Measurements from ENCODE around the gene NCKAP5. TPM values are rescaled to one million over a fixed set of nuclear protein-coding genes. Genes with fewer than 3 reads are reported as not detected.

NCKAP5 gene
- total RNA-seq, 1 donor from 2014 or later: 0.55 TPM

DNA sequence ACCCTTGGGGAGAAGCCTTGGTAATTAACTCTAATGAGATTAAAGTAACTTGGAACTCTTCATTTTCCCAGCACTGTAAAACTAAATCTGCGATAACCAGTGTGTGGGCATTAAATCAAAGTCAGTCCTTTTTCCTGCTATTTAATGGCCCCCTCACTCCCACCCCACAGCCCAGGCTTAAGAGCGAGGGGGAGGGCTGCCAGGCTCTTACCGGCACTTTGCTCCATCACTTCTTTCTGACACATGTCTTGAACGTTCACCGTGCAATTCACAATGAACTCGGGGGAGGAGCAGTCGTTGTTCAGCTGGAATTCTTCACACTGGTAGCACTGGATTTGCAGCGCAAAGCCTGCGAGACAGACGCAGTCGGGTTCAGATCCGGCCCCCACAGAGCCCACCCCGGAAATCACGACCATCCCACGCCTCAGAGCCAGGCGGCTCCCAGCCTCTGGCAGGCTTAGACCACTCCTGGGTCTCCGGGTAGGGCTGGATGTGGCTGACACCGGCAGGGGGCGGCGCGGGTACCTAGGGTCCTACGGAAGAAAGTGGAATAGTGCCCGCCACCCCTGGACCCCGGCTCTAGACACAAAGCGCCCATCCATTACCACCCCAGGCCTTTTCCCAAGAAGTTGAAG, 900.0 kb downstream of the NCKAP5 start:
- peak; percentile 22 for DNase-seq (ENCODE audit: low read depth)

GRCh38 chr2:132667706-132668105, 900.6 kb downstream of the NCKAP5 start:
- DNase-seq (ENCODE audit: low read depth): no peak

DNA sequence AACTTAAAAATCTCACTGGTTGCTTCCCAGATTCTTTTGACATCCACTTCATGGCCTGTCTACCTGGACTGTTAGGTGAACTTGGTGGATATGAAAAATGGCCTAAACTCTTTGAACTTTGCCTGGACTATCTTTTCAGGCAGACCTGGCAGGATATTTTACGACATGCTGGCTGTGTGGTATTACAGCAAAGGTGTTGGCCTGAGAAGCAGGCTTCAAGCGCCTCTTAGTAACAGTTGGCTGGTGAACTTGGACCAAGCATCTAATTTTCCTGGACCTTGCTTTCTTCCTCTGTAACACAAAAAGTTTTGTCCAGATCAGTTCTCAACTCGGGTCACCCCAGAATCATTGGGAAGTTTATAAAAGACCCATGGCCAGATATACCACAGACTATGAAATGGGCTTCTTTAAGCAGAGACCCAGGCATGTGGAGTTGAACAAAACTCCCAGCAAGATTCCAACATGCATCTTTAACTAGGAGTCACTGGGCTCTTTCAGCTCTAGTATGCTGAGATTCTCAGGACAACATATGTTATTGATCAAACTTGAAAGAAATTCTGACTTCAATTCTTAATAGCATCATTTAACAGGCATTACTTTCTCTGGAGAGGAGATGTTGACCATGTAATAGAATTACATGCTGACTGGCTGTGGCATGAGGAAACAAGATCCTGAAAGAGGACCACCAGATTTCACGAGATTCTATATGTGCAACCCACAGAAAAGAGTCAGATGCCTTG, 902.7 kb downstream of the NCKAP5 start:
- DNase-seq (ENCODE audit: low read depth): no peak

DNA sequence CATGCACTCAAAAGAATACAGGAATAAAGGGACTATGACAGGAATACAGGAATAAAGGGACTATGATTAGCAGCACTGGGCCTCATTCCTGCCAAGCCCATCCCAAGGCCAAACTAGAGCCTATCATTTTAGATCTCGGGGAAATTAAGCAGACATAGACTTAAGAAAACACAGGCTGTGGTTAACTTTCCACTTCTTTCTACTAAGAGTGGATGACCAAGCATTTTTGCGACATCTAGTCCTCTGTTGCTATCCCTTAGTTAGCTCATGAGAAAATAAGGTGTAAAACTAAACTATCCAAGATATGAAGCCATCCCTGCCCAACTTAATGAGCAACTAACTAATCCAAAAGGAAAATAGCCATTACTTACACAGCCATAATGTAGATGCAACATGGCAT, 904.2 kb downstream of the NCKAP5 start:
- no peak for DNase-seq (ENCODE audit: low read depth)

DNA sequence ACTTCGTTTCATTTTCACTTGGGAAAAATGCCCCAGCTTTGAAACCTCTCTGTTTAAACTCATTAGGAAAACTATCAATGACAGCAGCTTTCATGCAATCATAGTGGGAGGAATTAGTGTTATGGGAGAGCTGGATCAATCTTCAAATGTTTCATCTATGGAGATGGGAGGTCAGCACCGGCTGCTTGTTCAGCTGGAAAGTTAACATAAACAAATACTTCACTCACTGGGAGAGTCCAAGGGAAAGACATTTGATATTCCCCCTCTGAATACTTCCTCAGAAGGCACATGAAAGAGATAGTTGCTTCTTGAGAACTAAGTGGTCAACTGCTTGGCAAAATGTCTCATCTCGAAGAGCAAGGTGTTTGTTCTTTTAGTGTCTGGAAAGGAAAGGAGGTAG, 905.5 kb downstream of the NCKAP5 start:
- no peak for DNase-seq (ENCODE audit: low read depth)

DNA sequence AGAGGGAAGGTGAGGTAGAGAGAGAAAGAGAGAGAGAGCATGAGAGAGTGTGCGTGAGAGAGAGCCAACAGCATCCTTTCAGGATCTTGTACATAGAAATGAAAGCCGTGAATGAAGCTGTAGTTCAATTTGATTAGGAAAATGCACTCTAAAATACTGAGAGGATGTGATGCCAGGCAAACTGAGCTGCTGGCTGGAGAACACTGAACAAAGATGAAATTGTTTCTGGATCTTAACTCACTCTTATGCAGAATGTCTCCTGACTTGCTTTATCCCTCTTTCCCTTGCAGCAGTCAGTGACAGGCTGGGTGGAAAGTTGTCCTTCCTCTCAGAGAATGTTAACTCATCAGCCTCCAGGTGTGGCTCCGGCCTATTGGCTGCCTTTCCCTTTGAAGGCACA, 908.9 kb downstream of the NCKAP5 start:
- no peak for DNase-seq (ENCODE audit: low read depth)

GRCh38 chr2:132656266-132656975, 911.8 kb downstream of the NCKAP5 start:
- no peak for DNase-seq (ENCODE audit: low read depth)

GRCh38 chr2:132654968-132655367, 913.3 kb downstream of the NCKAP5 start:
- DNase-seq (ENCODE audit: low read depth): no peak

DNA sequence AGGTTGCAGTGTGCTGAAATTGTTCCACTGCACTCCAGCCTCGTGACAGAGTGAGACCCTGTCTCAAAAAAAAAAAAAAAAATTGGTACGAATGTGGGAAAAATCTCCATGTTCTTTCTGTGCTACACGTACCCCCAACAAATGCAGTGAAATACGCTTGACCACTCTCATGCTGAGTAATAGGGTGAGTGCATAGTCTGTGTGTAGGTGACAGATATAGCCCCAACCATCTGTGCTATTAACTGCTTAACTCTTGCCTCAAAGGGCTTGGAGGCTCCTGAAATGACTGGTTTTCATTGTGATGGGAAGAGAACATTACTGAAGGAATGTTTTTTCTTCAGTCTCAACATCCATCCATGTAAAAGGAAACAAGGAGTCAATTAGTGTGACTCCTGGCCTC, 913.9 kb downstream of the NCKAP5 start:
- no peak for DNase-seq (ENCODE audit: low read depth)

- DNase-seq (ENCODE audit: low read depth): no peak
Observed at GRCh38 chr2:132652474-132652873, 915.8 kb downstream of the NCKAP5 start.

DNA sequence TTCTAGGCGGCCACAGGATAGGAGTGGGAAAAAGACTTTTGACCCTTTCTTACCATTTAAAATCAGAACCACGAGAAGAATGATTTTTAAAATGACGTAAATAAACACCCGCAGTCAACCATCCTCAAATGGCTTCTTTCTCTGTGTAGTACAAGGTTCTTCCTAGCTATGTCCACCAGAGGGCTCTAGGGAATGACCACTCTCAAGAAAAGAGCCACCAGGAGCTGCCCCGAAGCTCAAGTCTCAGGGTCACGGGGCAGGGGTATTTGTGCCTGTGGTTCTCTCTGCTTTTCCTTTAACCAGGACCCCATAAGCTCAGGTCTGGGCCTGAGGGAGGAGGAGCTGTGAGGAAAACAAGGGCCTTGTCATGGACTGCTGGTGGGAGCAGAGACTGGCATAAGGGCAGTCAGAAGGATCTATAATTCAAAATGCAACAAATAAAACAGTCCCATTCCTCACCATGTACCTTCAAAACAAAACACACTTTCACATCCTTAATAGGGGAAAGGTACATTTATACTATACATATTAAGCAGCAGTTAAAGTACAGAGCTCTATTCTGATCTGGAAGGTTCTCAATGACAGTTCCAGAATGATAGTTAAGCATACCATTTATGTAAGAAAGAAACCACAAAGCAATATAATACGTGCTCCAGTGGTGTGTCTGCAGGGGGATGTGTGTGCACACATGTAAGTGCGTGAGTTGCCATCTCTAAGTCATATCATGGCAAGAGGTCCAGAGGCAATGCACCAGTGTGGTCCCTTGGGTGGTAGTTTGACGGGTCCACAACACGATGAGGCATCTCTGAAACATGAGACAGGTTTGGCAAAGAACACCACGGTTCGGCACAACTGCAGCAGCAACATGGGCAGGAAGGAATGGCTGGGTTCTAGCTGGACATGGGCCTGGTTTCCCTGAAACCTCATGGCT, 916.9 kb downstream of the NCKAP5 start:
- peak; percentile 44 for DNase-seq (ENCODE audit: low read depth)

- no peak for DNase-seq (ENCODE audit: low read depth)
Observed at GRCh38 chr2:132646540-132647108, 921.6 kb downstream of the NCKAP5 start.

DNA sequence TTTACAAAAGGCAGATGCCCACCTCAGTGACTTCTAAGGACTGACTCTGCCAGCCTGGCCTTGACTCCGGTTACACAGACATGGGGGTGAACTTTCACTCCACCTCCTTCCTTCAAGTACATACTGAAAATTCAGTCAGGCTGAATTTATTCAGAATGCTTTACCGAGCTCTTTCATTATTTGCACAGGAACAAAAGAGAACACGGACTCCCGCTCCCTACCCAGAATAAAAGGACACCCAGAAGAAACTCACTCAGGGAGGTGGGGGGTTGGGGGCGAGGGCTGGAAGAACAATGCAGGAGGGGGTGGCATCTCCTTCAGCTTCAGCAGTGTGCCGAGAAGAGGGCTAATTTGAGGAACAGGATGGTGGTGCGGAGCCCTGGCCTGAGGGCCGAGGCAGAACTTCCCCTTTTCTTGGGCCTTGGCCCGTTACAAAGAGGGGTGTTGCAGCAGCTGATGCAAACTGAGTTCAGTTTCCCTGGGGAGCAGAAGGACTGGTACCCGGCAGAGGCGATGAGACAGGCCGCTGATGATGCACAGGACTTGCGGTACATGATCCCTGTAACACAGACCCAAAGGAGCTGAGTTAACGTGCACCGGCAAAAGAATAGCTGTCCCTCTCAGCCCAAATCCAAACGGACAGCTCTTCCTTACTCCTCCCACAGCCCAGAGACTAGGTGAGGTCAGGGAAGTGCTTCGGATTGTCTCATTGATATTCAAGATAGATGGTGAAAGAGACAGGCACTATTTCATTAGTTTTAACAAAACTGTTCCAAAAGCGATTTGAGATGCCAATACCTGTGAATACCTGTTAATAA, 922.3 kb downstream of the NCKAP5 start:
- DNase-seq (ENCODE audit: low read depth): no peak

DNA sequence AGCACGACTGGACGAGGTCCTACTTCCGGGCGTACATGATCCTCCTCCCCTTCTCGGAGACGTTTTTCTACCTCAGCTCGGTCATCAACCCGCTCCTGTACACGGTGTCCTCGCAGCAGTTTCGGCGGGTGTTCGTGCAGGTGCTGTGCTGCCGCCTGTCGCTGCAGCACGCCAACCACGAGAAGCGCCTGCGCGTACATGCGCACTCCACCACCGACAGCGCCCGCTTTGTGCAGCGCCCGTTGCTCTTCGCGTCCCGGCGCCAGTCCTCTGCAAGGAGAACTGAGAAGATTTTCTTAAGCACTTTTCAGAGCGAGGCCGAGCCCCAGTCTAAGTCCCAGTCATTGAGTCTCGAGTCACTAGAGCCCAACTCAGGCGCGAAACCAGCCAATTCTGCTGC, 923.1 kb downstream of the NCKAP5 start:
- no peak for DNase-seq (ENCODE audit: low read depth)

GRCh38 chr2:132642415-132642814, 925.8 kb downstream of the NCKAP5 start:
- DNase-seq (ENCODE audit: low read depth): no peak

DNA sequence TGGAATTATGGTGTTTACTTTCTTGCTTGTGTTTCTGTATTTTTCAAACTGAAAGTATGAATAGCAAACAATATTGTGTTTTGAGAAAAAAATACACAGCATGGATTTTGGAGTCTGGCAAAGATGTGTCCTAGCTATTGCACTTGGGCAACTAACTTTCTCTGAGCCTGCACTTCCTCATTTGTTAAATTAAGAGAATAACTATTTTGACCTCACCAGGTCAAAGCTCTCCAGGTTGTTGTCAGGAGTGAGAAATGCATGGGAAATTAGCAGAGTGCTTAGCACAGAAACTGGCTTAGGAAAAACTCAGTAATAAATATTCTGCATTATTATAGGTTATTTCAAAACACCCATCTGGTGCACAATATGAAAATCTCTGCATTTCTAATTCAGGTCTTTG, 926.4 kb downstream of the NCKAP5 start:
- no peak for DNase-seq (ENCODE audit: low read depth)

- DNase-seq (ENCODE audit: low read depth): no peak
Observed at GRCh38 chr2:132640116-132640515, 928.1 kb downstream of the NCKAP5 start.

- no peak for DNase-seq (ENCODE audit: low read depth)
Observed at GRCh38 chr2:132638313-132639040, 929.8 kb downstream of the NCKAP5 start.

GRCh38 chr2:132636346-132636745, 931.9 kb downstream of the NCKAP5 start:
- DNase-seq (ENCODE audit: low read depth): no peak

- DNase-seq (ENCODE audit: low read depth): no peak
Observed at GRCh38 chr2:132633635-132634034, 934.6 kb downstream of the NCKAP5 start.
